Fibroblast of skin of back (primary cell): Measurements from ENCODE around the gene OXLD1.
"Not testable (repeated sequence)": the region's sequence is repeated elsewhere in the genome, so short reads cannot be mapped to it uniquely, and the experiment has no call there.

Source experiments
- DNase-seq: peaks from one replicate; pipeline ENCODE4 v3.0.0-alpha.2; 2013

The OXLD1 gene

GRCh38 chr17:81648707-81649085, 17.7 kb downstream of the OXLD1 start:
- no peak for DNase-seq

DNA sequence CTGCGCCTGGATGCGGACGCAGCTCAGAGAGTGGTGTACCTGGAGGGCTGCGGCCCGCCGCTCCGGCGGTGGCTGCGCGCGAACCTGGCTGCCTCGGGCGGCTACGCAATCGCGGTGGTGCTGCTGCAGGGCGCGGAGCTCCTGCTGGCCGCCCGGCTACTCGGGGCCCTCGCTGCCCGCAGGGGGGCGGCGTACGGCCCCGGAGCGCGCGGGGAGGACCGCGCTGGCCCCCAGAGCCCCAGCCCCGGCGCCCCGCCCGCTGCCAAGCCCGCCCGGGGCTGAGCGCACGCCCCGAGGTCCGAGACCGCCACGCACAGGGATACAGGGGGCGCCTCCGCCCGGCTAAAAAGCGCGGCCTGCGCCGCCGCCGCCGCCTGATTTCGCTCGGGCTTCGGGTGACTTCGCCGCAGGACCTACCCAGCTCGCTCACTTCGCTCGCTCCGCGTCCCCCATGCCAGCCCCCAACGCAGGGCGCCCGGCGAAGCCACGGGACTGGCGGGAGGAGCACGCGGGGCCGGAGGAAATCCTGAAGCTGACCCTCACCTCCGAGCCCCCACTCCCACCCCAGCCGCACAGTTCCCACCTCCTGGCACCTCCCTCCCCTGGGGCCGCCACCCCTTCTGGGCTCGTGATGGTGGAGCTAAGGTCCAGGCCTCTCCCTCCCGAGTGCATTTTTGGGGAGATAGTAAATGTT, 18.2 kb downstream of the OXLD1 start:
- no peak for DNase-seq

- DNase-seq, result no peak
Measured at GRCh38 chr17:81647640-81648012, 18.8 kb downstream of the OXLD1 start.

DNA sequence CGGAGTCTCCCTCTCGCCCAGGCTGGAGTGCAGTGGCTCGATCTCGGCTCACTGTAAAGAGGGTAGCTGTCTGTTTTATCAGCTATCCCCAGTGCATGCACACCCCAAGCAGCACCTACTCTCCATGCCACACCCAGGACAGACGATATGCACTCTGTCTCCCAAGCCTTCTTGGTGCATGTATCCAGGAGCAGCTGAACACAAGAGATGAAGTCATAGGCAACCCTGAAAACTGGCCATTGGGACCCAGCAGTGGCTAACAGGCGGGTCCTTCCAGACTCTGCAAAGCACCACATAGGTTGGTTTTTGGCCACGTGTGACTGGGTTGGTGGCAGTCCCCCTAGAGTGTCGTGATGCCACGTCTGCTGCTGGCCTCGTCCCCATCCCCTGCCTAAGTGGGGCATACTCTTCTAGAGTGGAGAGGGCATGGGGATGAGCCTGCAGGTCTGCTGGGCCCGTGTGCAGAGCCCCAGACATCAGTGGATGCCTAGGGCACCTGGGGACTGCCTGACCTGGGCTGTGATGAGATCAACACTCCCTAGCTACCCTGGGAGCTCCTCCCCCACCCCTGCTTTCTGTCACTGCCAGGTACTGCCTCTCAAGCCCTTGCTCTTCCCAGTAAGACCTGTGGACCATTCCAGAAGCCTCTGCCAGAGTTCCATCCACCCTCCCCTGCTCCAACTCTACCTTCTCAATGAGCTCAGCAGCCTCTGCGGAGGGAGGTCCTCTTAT, 19.4 kb downstream of the OXLD1 start:
- DNase-seq, result no peak

- no peak for DNase-seq
Measured at GRCh38 chr17:81644976-81645952, 21.1 kb downstream of the OXLD1 start.

- DNase-seq, result no peak
Measured at GRCh38 chr17:81644496-81644895, 21.9 kb downstream of the OXLD1 start.

- peak; percentile 76 for DNase-seq
Measured at GRCh38 chr17:81641825-81642489, 24.4 kb downstream of the OXLD1 start.

DNA sequence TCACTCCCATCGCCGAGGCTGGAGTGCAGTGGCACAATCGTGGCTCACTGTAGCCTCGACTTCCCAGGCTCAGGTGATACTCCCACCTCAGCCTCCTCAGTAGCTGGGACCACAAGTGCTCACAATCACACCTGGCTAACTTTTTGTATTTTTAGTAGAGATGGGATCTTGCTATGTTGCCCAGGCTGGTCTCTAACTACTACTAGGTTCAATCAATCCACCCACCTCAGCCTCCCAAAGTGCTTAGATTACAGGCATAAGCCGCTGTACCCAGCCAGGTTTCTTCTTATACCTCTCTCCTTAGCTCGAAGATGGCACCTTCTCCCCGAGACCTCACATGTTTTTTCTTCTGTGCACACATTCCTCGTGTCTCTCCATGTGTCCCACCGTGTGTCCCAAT, 26.4 kb downstream of the OXLD1 start:
- DNase-seq, result no peak

DNA sequence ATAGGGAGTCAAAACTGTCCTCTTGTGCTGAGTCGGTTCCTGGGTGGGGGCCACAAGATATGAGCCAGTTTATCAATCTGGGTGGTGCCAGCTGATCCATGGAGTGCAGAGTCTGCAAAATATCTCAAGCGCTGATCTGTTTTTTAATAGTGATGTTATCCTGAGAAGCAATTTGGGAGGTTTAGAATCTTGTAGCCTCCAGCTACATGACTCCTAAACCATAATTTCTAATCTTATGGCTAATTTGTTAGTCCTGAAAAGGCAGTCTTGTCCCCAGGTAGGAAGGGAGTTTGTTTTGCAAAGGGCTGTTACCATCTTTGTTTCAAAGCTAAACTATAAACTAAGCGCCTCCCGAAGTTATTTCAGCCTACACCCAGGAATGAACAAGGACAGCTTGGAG, 27.7 kb downstream of the OXLD1 start:
- DNase-seq, result no peak

DNA sequence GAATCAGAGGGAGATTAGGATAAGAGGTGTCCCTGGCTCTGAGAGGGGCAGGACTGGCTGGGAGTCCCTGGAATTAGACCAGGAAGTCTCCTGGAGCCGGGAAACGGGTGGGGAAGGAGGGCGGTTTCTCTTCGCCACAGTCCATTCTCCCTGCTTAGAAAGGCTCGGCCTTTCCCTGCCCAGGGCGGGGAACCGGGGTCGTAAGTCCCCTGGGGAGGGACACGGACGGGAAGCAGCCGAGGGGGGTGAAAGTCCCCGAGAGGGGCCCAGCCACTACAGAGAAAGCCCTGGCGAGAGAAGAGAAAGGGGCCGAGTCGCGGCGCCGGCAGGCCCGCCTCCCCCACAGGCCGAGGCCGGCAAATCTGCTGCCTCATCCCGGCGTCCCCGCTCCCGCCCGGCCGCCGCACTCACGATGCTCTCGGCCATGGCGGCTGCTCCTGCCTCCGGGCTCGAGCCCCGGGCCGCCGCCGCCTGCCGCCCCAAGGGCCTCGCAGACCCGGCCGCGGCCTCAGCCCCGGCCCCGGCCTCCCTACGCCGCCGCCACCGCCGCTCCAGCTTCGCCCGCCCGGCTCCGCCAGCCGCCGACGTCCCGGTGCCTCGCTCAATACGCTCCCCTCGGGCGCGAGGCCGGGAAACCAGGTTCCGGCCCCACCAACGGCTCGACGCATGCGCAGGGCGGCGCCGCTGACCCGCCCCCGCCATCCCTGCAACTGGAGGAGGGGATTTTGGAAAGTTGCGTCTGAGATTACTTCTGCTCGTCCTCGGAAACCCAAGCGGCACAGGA, 29.7 kb downstream of the OXLD1 start, which contains the start of the genes NPLOC4 and TSPAN10:
Gene NPLOC4 (minus strand): TSS at position 608 of the 784 bp plus-strand sequence. CDS start 182 bp downstream, at position 426.
Gene TSPAN10 (plus strand): TSS at position 692 of the 784 bp plus-strand sequence. CDS start 5,217 bp downstream, outside the sequence.
- DNase-seq, result peak; percentile 80

GRCh38 chr17:81635973-81636504, 30.4 kb downstream of the OXLD1 start:
- no peak for DNase-seq

GRCh38 chr17:81635431-81635830, 31.0 kb downstream of the OXLD1 start:
- DNase-seq, result no peak

DNA sequence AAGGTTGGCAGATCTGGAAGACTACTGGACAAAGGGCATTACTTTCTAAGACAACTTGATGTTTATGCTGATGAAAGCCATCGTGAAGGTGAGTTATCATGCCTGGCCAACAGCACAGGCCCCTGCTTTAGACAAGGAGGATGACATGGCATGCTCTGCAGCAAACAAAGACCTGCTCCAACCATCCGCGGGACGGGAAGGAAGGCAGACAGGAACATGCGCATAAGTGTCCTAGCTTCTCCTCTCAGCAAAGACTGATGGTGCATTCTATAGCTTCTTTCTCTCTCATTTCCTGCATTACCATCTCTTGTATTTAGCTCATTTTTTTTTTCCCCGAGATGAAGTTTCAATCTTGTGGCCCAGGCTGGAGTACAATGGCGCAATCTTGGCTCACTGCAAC, 34.9 kb downstream of the OXLD1 start:
- DNase-seq, result no peak

GRCh38 chr17:81630274-81630673, 36.1 kb downstream of the OXLD1 start:
- no peak for DNase-seq

- DNase-seq, result no peak
Measured at GRCh38 chr17:81621494-81622130, 44.8 kb downstream of the OXLD1 start.

DNA sequence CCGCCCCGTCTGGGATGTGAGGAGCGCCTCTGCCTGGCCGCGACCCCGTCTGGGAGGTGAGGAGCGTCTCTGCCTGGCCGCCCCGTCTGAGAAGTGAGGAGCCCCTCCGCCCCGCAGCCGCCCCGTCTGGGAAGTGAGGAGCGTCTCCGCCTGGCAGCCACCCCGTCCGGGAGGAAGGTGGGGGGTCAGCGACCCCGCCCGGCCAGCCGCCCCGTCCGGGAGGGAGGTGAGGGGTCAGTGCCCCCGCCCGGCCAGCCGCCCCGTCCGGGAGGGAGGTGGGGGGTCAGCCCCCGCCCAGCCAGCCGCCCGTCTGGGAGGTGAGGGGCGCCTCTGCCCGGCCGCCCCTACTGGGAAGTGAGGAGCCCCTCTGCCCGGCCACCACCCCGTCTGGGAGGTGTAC, 48.1 kb downstream of the OXLD1 start:
- not testable (repeated sequence) for DNase-seq

- DNase-seq, result no peak
Measured at GRCh38 chr17:81616877-81617276, 49.5 kb downstream of the OXLD1 start.

DNA sequence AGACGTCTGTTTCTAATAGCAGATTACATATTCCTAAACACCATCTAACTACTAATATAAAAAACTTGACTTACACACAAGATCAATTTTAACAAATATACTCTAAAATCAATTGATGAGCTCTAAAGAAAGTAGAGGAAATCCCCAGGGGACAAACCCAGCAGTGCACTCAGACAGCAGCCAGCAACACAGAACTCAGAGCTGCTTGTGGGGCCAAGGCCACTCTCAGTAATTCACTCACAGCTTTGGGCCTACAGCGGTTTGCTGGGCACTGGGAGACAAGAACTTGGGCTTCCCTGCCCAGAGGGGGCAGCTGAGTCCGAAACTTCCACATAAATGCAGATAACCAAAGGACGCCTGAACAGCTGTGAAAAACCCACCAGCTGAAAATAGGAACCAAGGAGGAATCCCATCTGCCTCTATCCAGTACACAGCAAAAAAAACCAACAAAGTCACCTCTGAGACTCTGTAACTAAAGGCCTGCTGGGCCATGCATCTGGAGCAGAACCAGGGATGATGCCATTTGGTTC, 50.9 kb downstream of the OXLD1 start:
- DNase-seq, result no peak
